HCT116 (cell line): ENCODE measurements around the gene AMACR. TPM values are rescaled to one million over a fixed set of nuclear protein-coding genes. Genes with fewer than 3 reads are reported as not detected.

Source experiments
- ATAC-seq: fragments of 200-7000 bp; cut with Tn5 transposase; 2 replicates; pipeline ENCODE4 v1.9.1; 2020; ENCODE audit warnings: mild to moderate bottlenecking, moderate library complexity
- BruUV-seq: library from RNA; stranded (reverse); fragments of 400-500 nt; replicated peaks from 2 replicates; lab custom pipeline; 2021; lab: Mats Ljungman, UMichigan
- CTCF ChIA-PET: fragments of 300-600 bp; sonication (Branson Sonifier 250); formaldehyde crosslinking; loops from one replicate; lab custom pipeline; 2021; ENCODE audit warnings: antibody characterized with exemption; lab: Charles Lee
- POLR2A ChIA-PET: fragments of 300-600, 350-600 bp; sonication (Branson Sonifier 250); formaldehyde crosslinking; loops from one replicate; lab custom pipeline; 2021; ENCODE audit warnings: antibody characterized with exemption; lab: Charles Lee
- RAD21 ChIA-PET, 2 experiments: fragments of 300-600 bp; sonication (Branson Sonifier 250); formaldehyde crosslinking; loops; one replicate each; lab custom pipeline; 2023; ENCODE audit warnings: low total read pairs in 2 of 2; ENCODE audit not compliant: uncharacterized antibody in 2 of 2, unreplicated experiment in 2 of 2, low non-redundant PET in 1 of 2; lab: Charles Lee
- DNase-seq: peaks from one replicate; pipeline ENCODE4 v3.0.0-alpha.2; 2010; ENCODE audit warnings: low read depth, low spot score
- H2AFZ ChIP-seq: fragments of 200-600 bp; shearing (Covaris generic), sonication (generic); 2 replicates; pipeline ENCODE4 v1.6.1; 2017; ENCODE audit warnings: low read depth, mixed run types, mixed read lengths, antibody characterized with exemption, low read length; ENCODE audit not compliant: poor library complexity, severe bottlenecking
- H3K27ac ChIP-seq: 2 replicates; pipeline ENCODE4 v1.5.1; 2012; ENCODE audit warnings: low read depth, low read length
- H3K27me3 ChIP-seq: fragments of 200-600 bp; sonication (generic); 2 replicates; pipeline ENCODE4 v1.6.1; 2016; ENCODE audit warnings: mixed run types, low read length, mixed read lengths; ENCODE audit not compliant: insufficient read depth
- H3K36me3 ChIP-seq, 2 experiments: fragments of 200-500 bp in 1 of 2; fragments of 200-600 bp in 1 of 2; sonication (Bioruptor generic) in 1 of 2; sonication (generic) in 1 of 2; 2 replicates each; pipeline versions ENCODE4 v1.5.1 to v1.6.1; 2014 to 2016; ENCODE audit warnings: low read length in 2 of 2, inconsistent platforms in 1 of 2, mixed read lengths in 1 of 2, mixed run types in 1 of 2; ENCODE audit not compliant: insufficient read depth in 2 of 2, control insufficient read depth in 1 of 2
- H3K4me1 ChIP-seq, 2 experiments: fragments of 200-600 bp in 1 of 2; sonication (generic) in 1 of 2; 2 replicates each; pipeline versions ENCODE4 v1.5.1 to v1.6.1; 2012 to 2017; ENCODE audit warnings: low read length in 2 of 2, inconsistent platforms in 1 of 2, mild to moderate bottlenecking in 1 of 2, mixed read lengths in 1 of 2, mixed run types in 1 of 2, moderate library complexity in 1 of 2; ENCODE audit not compliant: insufficient read depth in 2 of 2, control insufficient read depth in 1 of 2
- H3K4me2 ChIP-seq: fragments of 200-600 bp; sonication (generic); 2 replicates; pipeline ENCODE4 v1.6.1; 2017; ENCODE audit warnings: mixed run types, low read length, mixed read lengths
- H3K4me3 ChIP-seq, 2 experiments: fragments of 200-600 bp in 1 of 2; sonication (generic) in 1 of 2; replicated peaks in 1 of 2; 2 replicates each; pipeline ENCODE4 v1.5.1; 2011 to 2016; ENCODE audit warnings: low read length in 2 of 2, control low read depth in 1 of 2, low read depth in 1 of 2, mild to moderate bottlenecking in 1 of 2, mixed read lengths in 1 of 2, mixed run types in 1 of 2
- H3K79me2 ChIP-seq: fragments of 200-600 bp; sonication (generic); 2 replicates; pipeline ENCODE4 v1.6.1; 2017; ENCODE audit warnings: mild to moderate bottlenecking, mixed run types, low read length, moderate library complexity, mixed read lengths; ENCODE audit not compliant: insufficient read depth
- H3K9ac ChIP-seq: fragments of 200-600 bp; sonication (generic); 2 replicates; pipeline ENCODE4 v1.6.1; 2016; ENCODE audit warnings: low read length, mixed read lengths
- H3K9me2 ChIP-seq: fragments of 200-600 bp; sonication (generic), shearing (Covaris generic); 2 replicates; pipeline ENCODE4 v1.6.1; 2017; ENCODE audit warnings: mixed run types, mild to moderate bottlenecking, moderate library complexity; ENCODE audit not compliant: insufficient read depth
- H3K9me3 ChIP-seq, 2 experiments: fragments of 200-500 bp in 1 of 2; fragments of 200-600 bp in 1 of 2; sonication (Bioruptor generic) in 1 of 2; sonication (generic) in 1 of 2; 2 replicates each; pipeline ENCODE4 v1.6.1; 2014 to 2017; ENCODE audit warnings: low read length in 2 of 2, mixed read lengths in 2 of 2, inconsistent platforms in 1 of 2, low read depth in 1 of 2, mild to moderate bottlenecking in 1 of 2, mixed run types in 1 of 2, moderate library complexity in 1 of 2; ENCODE audit not compliant: control insufficient read depth in 1 of 2, insufficient read depth in 1 of 2
- H4K20me1 ChIP-seq: fragments of 200-600 bp; sonication (generic), shearing (Covaris generic); 2 replicates; pipeline ENCODE4 v1.6.1; 2017; ENCODE audit warnings: mixed run types, mild to moderate bottlenecking, moderate library complexity; ENCODE audit not compliant: insufficient read depth
- CBX3 ChIP-seq: IDR thresholded peaks from 2 replicates; pipeline ENCODE4 v1.6.1; 2012; ENCODE audit warnings: low read depth
- CEBPB ChIP-seq: IDR thresholded peaks from 2 replicates; pipeline ENCODE4 v1.6.1; 2012; ENCODE audit warnings: low read depth
- EGR1 ChIP-seq: IDR thresholded peaks from 2 replicates; pipeline ENCODE4 v1.6.1; 2012; ENCODE audit warnings: low read depth
- EZH2 ChIP-seq: fragments of 200-600 bp; sonication (generic); IDR thresholded peaks from 2 replicates; pipeline ENCODE4 v1.6.1; 2017; ENCODE audit warnings: antibody characterized with exemption, mixed run types
- EZH2phosphoT487 ChIP-seq: fragments of 200-600 bp; IDR thresholded peaks from 2 replicates; pipeline ENCODE4 v1.6.1; 2018; ENCODE audit warnings: antibody characterized with exemption, borderline replicate concordance
- POLR2A ChIP-seq: IDR thresholded peaks from 2 replicates; pipeline ENCODE4 v1.7.0; 2011; ENCODE audit warnings: borderline replicate concordance; ENCODE audit not compliant: insufficient read depth, insufficient read length; ENCODE audit errors: extremely low read depth
- POLR2AphosphoS5 ChIP-seq: IDR thresholded peaks from 2 replicates; pipeline ENCODE4 v1.6.1; 2011; ENCODE audit warnings: mild to moderate bottlenecking, low read depth, low read length, moderate library complexity
- RAD21 ChIP-seq: IDR thresholded peaks from 2 replicates; pipeline ENCODE4 v1.6.1; 2012; ENCODE audit warnings: low read depth, mild to moderate bottlenecking
- SIN3A ChIP-seq: IDR thresholded peaks from 2 replicates; pipeline ENCODE4 v1.6.1; 2012; ENCODE audit warnings: low read depth
- SP1 ChIP-seq: IDR thresholded peaks from 2 replicates; pipeline ENCODE4 v1.6.1; 2012; ENCODE audit warnings: low read depth
- SRF ChIP-seq: IDR thresholded peaks from 2 replicates; pipeline ENCODE4 v1.6.1; 2012; ENCODE audit warnings: low read depth
- YY1 ChIP-seq: IDR thresholded peaks from 2 replicates; pipeline ENCODE4 v1.6.1; 2011; ENCODE audit warnings: low read length, low read depth, moderate library complexity, mild to moderate bottlenecking; ENCODE audit not compliant: insufficient replicate concordance; ENCODE audit errors: extremely low read depth
- ZFX ChIP-seq: fragments of 450-650 bp; IDR thresholded peaks from 2 replicates; pipeline ENCODE4 v1.6.1; 2017
- ZNF274 ChIP-seq: fragments of 200-500 bp; sonication (Bioruptor generic); IDR thresholded peaks from 2 replicates; pipeline ENCODE4 v1.6.1; 2014; ENCODE audit warnings: mild to moderate bottlenecking, low read depth, low read length, inconsistent platforms
- intact Hi-C: fragments of 100-400 bp; cut with micrococcal nuclease; formaldehyde crosslinking; loops from 2 replicates; pipeline ENCODE4 v1.10.0; 2022
- total RNA-seq: library from RNA; stranded (reverse); gene quantifications from one replicate; pipeline ENCODE4 v1.2.1, GENCODE V29; 2021; ENCODE audit not compliant: unreplicated experiment
- TF ChIP-seq, protein P1 (sequence below): IDR thresholded peaks from 2 replicates; pipeline ENCODE4 v1.6.1; 2012; ENCODE audit warnings: low read depth
- TF ChIP-seq, protein P2 (sequence below): IDR thresholded peaks from 2 replicates; pipeline ENCODE4 v1.6.1; 2011; ENCODE audit warnings: mild to moderate bottlenecking, low read length, moderate library complexity; ENCODE audit not compliant: insufficient replicate concordance; ENCODE audit errors: extremely low read depth
- TF ChIP-seq, protein P3 (sequence below), 3 experiments: fragments of 200-600 bp in 1 of 3; sonication (generic) in 1 of 3; IDR thresholded peaks in 2 of 3; conservative IDR thresholded peaks in 1 of 3; 2 replicates each; pipeline ENCODE4 v1.5.1; 2012 to 2017; ENCODE audit warnings: low read depth in 2 of 3, low read length in 2 of 3, antibody characterized with exemption in 1 of 3, borderline replicate concordance in 1 of 3, control low read depth in 1 of 3, mild to moderate bottlenecking in 1 of 3, mixed read lengths in 1 of 3, mixed run types in 1 of 3, moderate library complexity in 1 of 3; ENCODE audit not compliant: insufficient read depth in 1 of 3
- TF ChIP-seq, protein P4 (sequence below): IDR thresholded peaks from 2 replicates; pipeline ENCODE4 v1.6.1; 2012

AMACR gene
- total RNA-seq, 1 experiment from 2014 or later = 4.3 TPM

DNA sequence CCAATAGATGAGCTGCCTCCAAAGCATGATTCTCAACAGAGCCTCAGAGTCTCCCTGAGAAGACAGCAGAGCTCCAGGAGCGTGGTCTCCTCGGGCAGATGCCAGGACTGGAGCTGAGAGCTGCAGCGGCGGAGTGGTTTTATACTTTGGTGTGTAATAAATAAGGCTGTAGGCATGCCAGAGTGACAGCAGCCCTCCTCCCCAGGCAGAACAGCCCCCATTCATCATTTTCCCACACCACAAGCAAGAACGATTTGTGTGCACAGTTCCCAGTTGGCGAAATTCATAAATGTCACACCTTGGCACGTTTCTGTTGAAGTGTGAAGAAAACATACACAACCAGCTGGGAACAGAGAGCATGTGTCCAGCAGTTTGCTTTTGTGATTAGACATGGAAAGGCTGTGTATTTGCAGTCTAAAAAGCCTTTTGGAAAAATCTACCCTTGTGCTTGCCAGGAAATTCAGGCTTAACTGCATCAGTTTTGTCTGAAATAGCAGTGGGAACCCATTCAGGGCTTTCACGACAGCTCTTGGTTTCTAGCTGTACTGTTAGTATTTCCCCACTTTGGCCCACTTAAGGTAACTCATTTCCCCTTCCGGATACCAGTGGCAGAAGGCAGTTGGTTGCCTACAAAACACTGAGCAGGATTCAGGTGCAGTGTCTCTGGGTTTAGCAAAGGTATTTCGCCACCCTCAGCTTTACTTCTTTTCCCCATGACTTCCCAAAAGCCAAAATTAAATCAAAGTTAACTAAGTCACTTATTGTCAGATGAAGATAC lies 35.4 kb upstream of the AMACR start, which contains the start of gene C1QTNF3:
Gene C1QTNF3 (minus strand): TSS at position 115 of the 778 bp plus-strand sequence. CDS start 88 bp downstream, at position 27.
- no peaks in the 10 kb centered on the region for H3K9me2 ChIP-seq
- H3K36me3 ChIP-seq = no peaks in the 10 kb centered on the region
- no peak within 1 kb of the TSS for H3K27ac ChIP-seq
- no peak within 1 kb of the TSS for H3K4me3 ChIP-seq
- DNase-seq (no peak), ATAC-seq (no peak)
- ChIA-PET POLR2A (no interaction called here), RAD21 (no interaction called here), CTCF (no interaction called here)
- TF ChIP-seq, protein P1, sequence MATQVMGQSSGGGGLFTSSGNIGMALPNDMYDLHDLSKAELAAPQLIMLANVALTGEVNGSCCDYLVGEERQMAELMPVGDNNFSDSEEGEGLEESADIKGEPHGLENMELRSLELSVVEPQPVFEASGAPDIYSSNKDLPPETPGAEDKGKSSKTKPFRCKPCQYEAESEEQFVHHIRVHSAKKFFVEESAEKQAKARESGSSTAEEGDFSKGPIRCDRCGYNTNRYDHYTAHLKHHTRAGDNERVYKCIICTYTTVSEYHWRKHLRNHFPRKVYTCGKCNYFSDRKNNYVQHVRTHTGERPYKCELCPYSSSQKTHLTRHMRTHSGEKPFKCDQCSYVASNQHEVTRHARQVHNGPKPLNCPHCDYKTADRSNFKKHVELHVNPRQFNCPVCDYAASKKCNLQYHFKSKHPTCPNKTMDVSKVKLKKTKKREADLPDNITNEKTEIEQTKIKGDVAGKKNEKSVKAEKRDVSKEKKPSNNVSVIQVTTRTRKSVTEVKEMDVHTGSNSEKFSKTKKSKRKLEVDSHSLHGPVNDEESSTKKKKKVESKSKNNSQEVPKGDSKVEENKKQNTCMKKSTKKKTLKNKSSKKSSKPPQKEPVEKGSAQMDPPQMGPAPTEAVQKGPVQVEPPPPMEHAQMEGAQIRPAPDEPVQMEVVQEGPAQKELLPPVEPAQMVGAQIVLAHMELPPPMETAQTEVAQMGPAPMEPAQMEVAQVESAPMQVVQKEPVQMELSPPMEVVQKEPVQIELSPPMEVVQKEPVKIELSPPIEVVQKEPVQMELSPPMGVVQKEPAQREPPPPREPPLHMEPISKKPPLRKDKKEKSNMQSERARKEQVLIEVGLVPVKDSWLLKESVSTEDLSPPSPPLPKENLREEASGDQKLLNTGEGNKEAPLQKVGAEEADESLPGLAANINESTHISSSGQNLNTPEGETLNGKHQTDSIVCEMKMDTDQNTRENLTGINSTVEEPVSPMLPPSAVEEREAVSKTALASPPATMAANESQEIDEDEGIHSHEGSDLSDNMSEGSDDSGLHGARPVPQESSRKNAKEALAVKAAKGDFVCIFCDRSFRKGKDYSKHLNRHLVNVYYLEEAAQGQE = no peak
- no peak for TF ChIP-seq EZH2phosphoT487
- no peak for TF ChIP-seq CBX3
- no peak for TF ChIP-seq ZFX
- no peak for TF ChIP-seq SP1
- no peak for TF ChIP-seq EZH2
- TF ChIP-seq, protein P2, sequence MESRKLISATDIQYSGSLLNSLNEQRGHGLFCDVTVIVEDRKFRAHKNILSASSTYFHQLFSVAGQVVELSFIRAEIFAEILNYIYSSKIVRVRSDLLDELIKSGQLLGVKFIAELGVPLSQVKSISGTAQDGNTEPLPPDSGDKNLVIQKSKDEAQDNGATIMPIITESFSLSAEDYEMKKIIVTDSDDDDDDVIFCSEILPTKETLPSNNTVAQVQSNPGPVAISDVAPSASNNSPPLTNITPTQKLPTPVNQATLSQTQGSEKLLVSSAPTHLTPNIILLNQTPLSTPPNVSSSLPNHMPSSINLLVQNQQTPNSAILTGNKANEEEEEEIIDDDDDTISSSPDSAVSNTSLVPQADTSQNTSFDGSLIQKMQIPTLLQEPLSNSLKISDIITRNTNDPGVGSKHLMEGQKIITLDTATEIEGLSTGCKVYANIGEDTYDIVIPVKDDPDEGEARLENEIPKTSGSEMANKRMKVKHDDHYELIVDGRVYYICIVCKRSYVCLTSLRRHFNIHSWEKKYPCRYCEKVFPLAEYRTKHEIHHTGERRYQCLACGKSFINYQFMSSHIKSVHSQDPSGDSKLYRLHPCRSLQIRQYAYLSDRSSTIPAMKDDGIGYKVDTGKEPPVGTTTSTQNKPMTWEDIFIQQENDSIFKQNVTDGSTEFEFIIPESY = no peak
- TF ChIP-seq YY1 = no peak
- TF ChIP-seq, protein P3, sequence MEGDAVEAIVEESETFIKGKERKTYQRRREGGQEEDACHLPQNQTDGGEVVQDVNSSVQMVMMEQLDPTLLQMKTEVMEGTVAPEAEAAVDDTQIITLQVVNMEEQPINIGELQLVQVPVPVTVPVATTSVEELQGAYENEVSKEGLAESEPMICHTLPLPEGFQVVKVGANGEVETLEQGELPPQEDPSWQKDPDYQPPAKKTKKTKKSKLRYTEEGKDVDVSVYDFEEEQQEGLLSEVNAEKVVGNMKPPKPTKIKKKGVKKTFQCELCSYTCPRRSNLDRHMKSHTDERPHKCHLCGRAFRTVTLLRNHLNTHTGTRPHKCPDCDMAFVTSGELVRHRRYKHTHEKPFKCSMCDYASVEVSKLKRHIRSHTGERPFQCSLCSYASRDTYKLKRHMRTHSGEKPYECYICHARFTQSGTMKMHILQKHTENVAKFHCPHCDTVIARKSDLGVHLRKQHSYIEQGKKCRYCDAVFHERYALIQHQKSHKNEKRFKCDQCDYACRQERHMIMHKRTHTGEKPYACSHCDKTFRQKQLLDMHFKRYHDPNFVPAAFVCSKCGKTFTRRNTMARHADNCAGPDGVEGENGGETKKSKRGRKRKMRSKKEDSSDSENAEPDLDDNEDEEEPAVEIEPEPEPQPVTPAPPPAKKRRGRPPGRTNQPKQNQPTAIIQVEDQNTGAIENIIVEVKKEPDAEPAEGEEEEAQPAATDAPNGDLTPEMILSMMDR (IDR thresholded peaks at IDR 0.05 in 2 of 3, conservative IDR thresholded peaks at IDR 0.05 in 1 of 3; ENCODE audit: borderline replicate concordance in 1 of 3, insufficient read depth in 1 of 3, low read depth in 2 of 3, low read length in 2 of 3) = no peak
- no peak for TF ChIP-seq POLR2AphosphoS5
- no peak for TF ChIP-seq EGR1
- no peak for TF ChIP-seq POLR2A
- TF ChIP-seq RAD21 = no peak
- no peak for TF ChIP-seq ZNF274
- TF ChIP-seq, protein P4, sequence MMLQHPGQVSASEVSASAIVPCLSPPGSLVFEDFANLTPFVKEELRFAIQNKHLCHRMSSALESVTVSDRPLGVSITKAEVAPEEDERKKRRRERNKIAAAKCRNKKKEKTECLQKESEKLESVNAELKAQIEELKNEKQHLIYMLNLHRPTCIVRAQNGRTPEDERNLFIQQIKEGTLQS = no peak
- no peak for TF ChIP-seq SRF
- no peak for TF ChIP-seq CEBPB
- no peak for TF ChIP-seq SIN3A
- H4K20me1 ChIP-seq = no peaks in the 10 kb centered on the region
- H3K4me1 ChIP-seq = no peaks in the 10 kb centered on the region
- H3K9ac ChIP-seq = no peak within 1 kb of the TSS
- no peak within 1 kb of the TSS for H2AFZ ChIP-seq
- BruUV-seq = no TSS peak
- no peak within 1 kb of the TSS for H3K4me2 ChIP-seq
- no peaks in the 10 kb centered on the region for H3K27me3 ChIP-seq
- no peaks in the 10 kb centered on the region for H3K9me3 ChIP-seq
- intact Hi-C loops = no loop called here
- no peaks in the 10 kb centered on the region for H3K79me2 ChIP-seq
